GM21360 (cell line): ENCODE results near the gene SH3PXD2A.

Experiments used
- ATAC-seq: cut with Tn5 transposase; IDR thresholded peaks from one replicate; pipeline ENCODE4 v1.9.1; 2021; ENCODE audit warnings: mild to moderate bottlenecking, moderate library complexity; ENCODE audit not compliant: unreplicated experiment

The SH3PXD2A gene

GRCh38 chr10:103876155-103876554 lies 20.8 kb upstream of the SH3PXD2A start:
- no peak for ATAC-seq

DNA sequence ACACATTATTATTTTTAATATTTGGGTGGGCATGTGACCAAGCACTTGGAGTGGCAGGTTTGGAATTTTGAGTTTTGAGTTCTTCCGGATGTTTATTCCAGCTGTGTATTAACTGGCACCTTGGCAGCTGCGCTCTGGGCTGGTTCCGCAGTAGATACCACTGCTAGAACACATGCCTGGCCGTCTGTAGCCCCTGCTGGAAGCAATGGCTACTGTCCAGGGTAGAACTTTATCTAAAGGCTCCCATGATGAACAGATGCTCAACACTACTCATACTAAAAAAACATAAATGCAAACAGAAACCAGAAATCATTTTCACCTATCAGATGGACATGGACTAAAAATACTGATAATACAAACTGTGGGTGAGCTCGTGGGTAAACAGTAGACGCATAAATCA lies 19.4 kb upstream of the SH3PXD2A start:
- ATAC-seq = no peak

GRCh38 chr10:103872137-103872931 lies 17.0 kb upstream of the SH3PXD2A start:
- ATAC-seq = no peak

GRCh38 chr10:103871006-103871405 lies 15.6 kb upstream of the SH3PXD2A start:
- no peak for ATAC-seq

GRCh38 chr10:103870516-103870915 lies 15.1 kb upstream of the SH3PXD2A start:
- no peak for ATAC-seq

DNA sequence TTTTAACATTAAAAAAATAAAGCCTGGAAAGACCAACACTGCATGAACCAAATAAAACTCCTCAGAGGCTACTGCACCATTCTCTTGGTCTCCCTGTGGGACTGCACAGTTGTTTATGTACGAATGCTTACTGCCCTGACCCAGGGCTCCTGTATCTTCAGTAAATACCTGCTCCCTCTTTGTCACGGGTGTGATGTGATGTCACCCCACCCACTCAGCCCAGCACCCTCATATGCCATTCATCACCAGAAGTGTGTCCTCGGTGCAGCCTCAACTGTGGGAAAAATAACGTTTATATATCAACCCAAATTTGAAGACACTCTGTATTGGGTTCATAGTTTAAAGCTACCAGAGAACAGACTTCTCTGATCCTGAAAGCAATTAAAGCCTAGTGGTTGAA lies 14.0 kb upstream of the SH3PXD2A start:
- ATAC-seq = no peak

GRCh38 chr10:103868200-103868599 lies 12.8 kb upstream of the SH3PXD2A start:
- no peak for ATAC-seq

DNA sequence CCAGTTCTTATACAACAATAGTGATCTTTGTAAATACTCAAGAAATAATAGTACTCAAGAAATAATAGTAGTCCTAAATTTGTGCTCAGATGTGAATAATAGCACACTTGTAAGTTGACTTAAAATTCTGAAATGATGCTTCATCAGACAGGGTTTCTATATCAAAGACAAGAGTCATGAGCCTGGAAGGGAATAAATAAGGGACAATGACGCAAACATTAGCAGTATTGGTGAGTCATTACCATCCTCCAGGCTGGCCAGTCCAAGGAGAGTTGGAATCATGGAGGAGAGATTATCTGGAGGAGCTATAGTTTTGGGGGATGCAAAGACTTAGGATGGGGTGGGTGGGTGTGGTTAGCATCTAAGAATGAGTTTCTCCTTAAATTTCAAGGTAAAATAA lies 6.1 kb upstream of the SH3PXD2A start:
- no peak for ATAC-seq

GRCh38 chr10:103859161-103860086 lies 4.0 kb upstream of the SH3PXD2A start:
- peak; percentile 50 for ATAC-seq

- ATAC-seq = no peak
Observed at GRCh38 chr10:103858360-103858759, 3.0 kb upstream of the SH3PXD2A start.

GRCh38 chr10:103856797-103857170 lies 1.4 kb upstream of the SH3PXD2A start:
- ATAC-seq = no peak

DNA sequence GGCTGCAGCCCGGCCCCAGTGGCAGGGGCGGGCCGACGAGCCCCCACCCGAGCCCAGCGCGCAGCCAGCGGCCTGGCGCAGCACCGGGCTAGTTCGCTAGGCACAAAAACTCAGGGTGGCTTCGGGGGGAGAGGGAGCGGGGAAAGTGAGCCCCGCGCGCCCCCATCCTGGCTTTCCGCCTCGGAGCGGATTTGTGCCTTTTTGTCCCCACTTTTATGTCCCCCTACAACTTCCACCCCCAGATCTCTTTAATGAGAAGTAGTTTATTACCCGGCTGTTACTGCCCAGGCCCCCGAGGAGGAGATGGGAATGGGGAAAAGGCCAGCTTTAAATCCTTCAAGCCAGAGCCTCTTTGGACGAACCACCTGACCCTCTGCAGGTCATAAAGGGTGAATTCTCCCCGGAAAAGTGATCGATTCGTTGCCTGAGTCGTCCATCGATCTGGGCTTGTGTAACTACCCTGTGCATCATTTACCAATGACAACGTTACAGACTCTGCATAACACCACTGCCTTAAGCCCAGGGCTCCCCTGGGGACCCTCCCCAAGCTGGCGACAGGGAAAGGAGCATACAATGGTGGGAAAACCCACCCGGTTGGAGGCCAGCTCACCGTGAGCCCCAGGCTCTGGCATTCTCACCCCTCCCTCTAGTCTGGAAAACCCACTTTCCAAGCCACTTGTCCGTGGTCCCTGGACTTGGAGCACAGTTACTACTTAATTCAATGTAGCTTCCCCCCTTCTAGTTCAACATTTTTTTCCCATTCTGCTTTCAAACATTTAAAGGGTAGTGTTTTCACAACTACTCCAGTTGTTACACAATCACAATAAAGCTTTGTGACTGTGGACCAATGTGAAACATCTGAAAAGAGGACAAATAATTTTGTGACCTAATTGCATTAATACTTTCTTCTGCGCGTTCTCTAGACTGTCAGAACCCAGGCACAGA lies 748 bp upstream of the SH3PXD2A start:
- ATAC-seq = no peak

DNA sequence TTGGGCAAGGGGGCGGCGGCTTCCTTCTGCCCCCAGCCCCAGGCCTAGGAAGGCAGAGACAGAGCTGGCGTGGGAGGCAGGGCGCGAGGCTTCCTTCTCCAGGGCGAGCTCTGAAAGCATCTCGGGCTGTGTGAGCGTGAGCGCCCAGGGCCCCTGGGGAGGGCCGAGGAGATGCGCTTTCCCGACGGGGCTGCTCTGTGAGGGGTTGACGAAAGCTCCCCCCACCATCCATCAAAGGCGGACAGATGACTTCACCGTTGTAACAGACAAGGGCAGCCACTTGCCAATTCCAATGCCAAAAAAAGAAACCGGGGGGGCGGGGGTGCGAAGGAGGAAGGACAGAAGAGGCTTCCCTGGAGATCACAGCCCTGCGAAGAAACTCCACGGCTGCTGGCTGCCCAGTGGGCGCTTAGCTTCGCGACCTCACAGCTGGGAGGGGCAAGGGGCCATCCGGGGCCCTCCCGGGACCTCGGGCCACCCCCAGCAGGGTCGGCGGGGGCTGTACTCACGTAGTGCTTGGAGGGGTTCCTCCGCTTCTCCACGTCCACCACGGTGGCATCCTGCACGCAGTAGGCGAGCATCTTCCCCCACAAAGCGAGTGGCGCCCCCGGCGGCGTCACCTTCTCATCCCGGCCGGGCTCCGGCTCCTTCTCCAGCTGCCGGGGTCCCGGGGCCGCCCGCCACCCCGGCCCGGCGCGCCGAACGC lies 537 bp downstream of the SH3PXD2A start:
- no peak for ATAC-seq

GRCh38 chr10:103854265-103854685 lies 1.1 kb downstream of the SH3PXD2A start:
- no peak for ATAC-seq

DNA sequence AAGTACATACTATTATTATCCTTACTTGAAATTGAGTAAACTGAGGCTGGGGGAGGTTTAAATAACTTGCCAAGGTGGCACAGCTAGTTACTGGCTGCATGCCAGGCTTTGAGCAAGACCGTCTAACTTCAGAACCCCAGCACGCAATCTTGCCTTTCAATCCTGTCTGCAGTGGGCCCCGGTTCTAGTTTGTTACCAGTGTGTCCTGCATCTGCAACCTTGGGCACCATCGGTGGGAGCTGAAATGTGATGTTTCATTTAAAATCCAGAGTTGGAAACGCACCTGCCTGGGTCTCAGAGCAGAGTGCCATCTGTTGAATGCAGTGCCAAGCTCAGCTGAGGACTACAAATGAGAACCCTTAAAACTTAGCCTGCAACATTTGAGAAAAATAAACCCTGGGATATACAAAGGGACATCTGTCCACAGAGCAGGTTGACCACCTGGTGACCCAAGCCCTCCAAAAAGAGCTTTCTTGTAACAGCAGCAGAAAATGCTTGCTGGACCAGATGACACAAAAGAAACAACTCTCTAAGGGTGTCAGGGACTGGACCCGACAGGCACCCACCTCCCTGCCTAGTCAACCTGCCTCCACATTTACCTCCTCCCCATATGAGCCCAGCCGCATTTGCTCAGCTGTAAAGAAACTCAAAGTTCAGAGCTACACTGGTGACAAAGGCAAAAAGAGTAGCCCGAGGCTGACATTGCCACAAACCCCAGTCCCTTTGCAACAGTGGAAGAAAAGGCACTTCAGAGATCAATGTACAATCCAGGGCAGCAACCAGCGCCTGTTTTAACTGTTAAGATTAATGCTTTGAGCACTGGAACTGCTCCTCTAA lies 1.7 kb downstream of the SH3PXD2A start:
- no peak for ATAC-seq

DNA sequence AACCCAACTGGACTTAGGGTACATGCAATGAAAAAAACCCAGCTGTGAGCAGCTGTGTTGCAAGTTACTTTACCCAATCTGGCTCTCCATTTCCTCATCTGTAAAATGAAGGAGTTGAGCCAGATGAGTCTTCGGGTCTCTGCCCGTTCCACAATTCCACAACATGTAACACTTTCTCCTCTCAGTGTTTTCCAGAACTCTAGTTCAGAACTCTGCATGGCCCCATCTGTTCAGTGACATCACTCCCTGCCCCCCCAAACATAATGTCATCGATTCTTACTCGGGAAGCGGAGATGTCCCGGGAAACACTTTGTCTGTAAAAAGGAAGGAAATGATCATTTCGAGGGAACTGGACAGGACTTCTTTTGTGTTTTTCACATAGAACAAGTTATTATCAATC lies 2.5 kb downstream of the SH3PXD2A start:
- ATAC-seq = no peak

GRCh38 chr10:103852189-103852711 lies 3.1 kb downstream of the SH3PXD2A start:
- no peak for ATAC-seq

GRCh38 chr10:103851261-103851660 lies 4.1 kb downstream of the SH3PXD2A start:
- no peak for ATAC-seq

DNA sequence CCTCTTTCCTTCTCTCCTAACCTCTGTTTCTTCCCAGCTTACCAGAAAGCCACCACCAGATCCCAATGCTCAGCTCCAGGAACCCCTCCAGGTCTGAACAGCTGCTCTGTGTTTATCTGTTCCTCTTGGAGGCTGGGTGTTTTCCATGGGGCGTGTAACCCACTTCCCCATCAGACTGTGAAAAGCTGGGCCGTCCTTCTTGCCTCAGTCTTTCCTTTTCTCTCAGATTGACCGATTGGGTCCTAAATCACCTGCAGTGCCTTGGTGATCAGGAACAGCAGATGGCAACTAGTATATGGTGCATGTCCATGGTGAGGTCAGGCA lies 4.8 kb downstream of the SH3PXD2A start:
- ATAC-seq = no peak
